ENCODE results near the gene MPST.

MPST gene

DNA sequence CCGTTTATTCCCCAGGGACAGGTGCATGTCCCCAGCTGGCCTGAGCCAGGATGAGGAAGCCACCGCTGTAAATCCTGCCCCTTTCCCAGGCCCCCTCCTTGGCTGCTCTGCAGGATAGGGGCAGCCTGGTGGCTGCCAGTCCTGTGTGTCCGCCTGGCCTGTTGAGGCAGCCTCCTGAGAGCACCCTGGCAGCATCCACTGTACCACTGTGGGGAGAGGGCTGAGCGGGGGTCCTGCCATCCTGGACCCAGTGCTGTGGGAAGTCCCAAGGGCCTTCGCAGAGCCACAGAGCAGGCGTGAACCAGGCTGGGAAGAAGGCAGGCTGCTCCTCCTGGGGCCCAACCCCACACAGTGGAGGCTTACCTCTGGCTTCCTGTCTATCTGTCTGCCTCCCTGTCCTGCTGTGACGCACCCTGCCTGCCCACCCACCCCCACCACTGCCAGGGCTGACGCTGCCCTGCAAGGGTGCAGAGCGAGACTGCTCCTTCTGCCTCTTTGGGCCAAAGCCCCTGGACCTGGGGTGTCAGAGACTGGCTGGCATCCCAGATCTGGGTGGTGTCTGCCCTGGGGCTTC is 40.4 kb downstream of the MPST start:
- no peak for DNase-seq (ENCODE audit: extremely low spot score)
- POLR2A ChIA-PET: no interaction called here
- no peak for TF ChIP-seq BHLHE40 (IDR thresholded peaks at IDR 0.05; ENCODE audit: borderline replicate concordance)
- TF ChIP-seq HDGF (IDR thresholded peaks at IDR 0.05; ENCODE audit: borderline replicate concordance): no peak
- no peak for TF ChIP-seq SP1 (IDR thresholded peaks at IDR 0.05)
- no peak for TF ChIP-seq FOXA1 (IDR thresholded peaks at IDR 0.05)
- no peak for TF ChIP-seq ELF4 (IDR thresholded peaks at IDR 0.05)
- TF ChIP-seq FOXK2 (IDR thresholded peaks at IDR 0.05): no peak
- no peak for TF ChIP-seq PKNOX1 (IDR thresholded peaks at IDR 0.05)
- no peak for TF ChIP-seq ZNF384 (IDR thresholded peaks at IDR 0.05)
- TF ChIP-seq FOXM1 (IDR thresholded peaks at IDR 0.05; ENCODE audit: borderline replicate concordance): no peak
- TF ChIP-seq ARNT (IDR thresholded peaks at IDR 0.05): no peak
- TF ChIP-seq TARDBP (IDR thresholded peaks at IDR 0.05): no peak
- no peak for TF ChIP-seq LEF1 (IDR thresholded peaks at IDR 0.05; ENCODE audit: borderline replicate concordance)
- no peak for TF ChIP-seq CTBP1 (IDR thresholded peaks at IDR 0.05; ENCODE audit: borderline replicate concordance)
- no peak for TF ChIP-seq SUZ12 (IDR thresholded peaks at IDR 0.05)
- no peak for TF ChIP-seq L3MBTL2 (conservative IDR thresholded peaks at IDR 0.05)
- no peak for TF ChIP-seq NFRKB (IDR thresholded peaks at IDR 0.05)
- CTCF ChIA-PET: no interaction called here

DNA sequence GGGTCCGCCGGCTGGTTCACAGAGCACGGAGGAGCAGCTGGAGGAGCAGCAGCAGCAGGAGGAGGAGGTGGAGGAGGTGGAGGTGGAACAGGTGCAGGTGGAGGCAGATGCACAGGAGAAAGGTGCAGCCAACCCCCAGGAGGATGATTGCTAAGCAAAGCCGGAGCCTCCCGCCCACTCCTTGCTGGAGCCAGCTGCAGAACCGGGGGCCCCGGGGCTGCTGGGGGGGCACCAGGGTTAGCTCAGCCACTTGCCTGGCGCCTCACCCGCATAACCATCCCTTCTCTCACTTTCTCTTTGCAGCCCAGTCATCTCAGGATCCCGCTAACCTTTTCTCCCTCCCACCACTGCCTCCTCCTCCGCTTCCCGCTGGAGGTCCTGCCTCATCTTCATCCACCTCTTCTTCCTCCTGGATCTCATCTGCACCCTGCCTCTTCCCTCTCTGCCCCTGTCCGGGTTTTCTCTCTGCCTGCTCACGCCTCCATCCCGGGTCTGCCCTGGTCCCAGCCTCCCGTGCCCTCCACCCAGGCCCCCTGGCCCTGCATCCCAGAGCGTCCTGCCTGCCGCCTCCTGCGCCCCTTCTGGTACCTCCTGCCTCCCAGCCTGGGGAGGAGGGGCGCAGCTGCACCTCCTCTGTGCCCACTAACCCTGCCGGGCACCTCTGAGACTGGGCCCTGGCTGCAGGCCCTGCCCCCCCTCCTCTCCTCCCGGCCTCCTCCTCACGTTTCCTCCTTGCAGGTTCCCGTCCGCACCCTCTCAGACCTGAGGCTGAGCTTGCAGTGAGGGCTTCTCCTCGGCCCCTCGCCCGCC is 41.5 kb downstream of the MPST start:
- no peak for TF ChIP-seq L3MBTL2 (conservative IDR thresholded peaks at IDR 0.05)
- no peak for TF ChIP-seq HDGF (IDR thresholded peaks at IDR 0.05; ENCODE audit: borderline replicate concordance)
- no peak for TF ChIP-seq LEF1 (IDR thresholded peaks at IDR 0.05; ENCODE audit: borderline replicate concordance)
- no peak for TF ChIP-seq ARNT (IDR thresholded peaks at IDR 0.05)
- TF ChIP-seq ZNF384 (IDR thresholded peaks at IDR 0.05): no peak
- no peak for TF ChIP-seq SP1 (IDR thresholded peaks at IDR 0.05)
- TF ChIP-seq BHLHE40 (IDR thresholded peaks at IDR 0.05; ENCODE audit: borderline replicate concordance): no peak
- TF ChIP-seq CTBP1 (IDR thresholded peaks at IDR 0.05; ENCODE audit: borderline replicate concordance): no peak
- TF ChIP-seq FOXA1 (IDR thresholded peaks at IDR 0.05): no peak
- DNase-seq (ENCODE audit: extremely low spot score): no peak
- CTCF ChIA-PET: no interaction called here
- POLR2A ChIA-PET: interaction anchor here (0.8 to 1.4 kb wide), 2 partner anchors 9 to 10 kb away, joined by 3 to 6 read pairs; partner anchors contain the start of gene KCTD17

- TF ChIP-seq BHLHE40 (IDR thresholded peaks at IDR 0.05; ENCODE audit: borderline replicate concordance) (no peak), FOXK2 (IDR thresholded peaks at IDR 0.05) (no peak), L3MBTL2 (conservative IDR thresholded peaks at IDR 0.05) (no peak), TARDBP (IDR thresholded peaks at IDR 0.05) (no peak), CTBP1 (IDR thresholded peaks at IDR 0.05; ENCODE audit: borderline replicate concordance) (no peak), SUZ12 (IDR thresholded peaks at IDR 0.05) (no peak), ELF4 (IDR thresholded peaks at IDR 0.05) (no peak), NFRKB (IDR thresholded peaks at IDR 0.05) (no peak), FOXM1 (IDR thresholded peaks at IDR 0.05; ENCODE audit: borderline replicate concordance) (no peak), PKNOX1 (IDR thresholded peaks at IDR 0.05) (no peak), ARNT (IDR thresholded peaks at IDR 0.05) (no peak), ZNF384 (IDR thresholded peaks at IDR 0.05) (no peak)
- CTCF ChIA-PET: no interaction called here
- no peak for DNase-seq (ENCODE audit: extremely low spot score)
- POLR2A ChIA-PET: interaction anchor here (0.8 to 1.4 kb wide), 2 partner anchors 10 to 11 kb away, joined by 3 to 6 read pairs; partner anchors contain the start of gene KCTD17
Measured at GRCh38 chr22:37061611-37062375, 42.3 kb downstream of the MPST start.

DNA sequence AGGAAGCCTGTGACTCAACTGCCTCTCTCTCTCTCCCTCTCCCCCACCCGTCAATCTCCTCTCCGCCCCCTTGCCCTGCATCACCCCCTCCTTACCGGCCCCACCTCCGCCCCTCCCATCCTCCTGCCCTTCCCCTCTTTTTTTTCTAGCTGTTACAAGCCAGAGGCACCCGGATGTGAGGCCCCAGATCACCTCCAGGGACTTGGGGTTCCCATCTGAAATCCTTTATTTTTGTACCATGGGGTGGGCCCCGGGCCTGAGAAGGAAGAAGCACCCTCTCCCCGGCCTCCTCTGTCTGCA is 42.8 kb downstream of the MPST start:
- no peak for DNase-seq (ENCODE audit: extremely low spot score)
- POLR2A ChIA-PET: no interaction called here
- CTCF ChIA-PET: no interaction called here
- TF ChIP-seq ARNT (IDR thresholded peaks at IDR 0.05) (no peak), L3MBTL2 (conservative IDR thresholded peaks at IDR 0.05) (no peak), FOXK2 (IDR thresholded peaks at IDR 0.05) (no peak), BHLHE40 (IDR thresholded peaks at IDR 0.05; ENCODE audit: borderline replicate concordance) (no peak), NFRKB (IDR thresholded peaks at IDR 0.05) (no peak), FOXA1 (IDR thresholded peaks at IDR 0.05) (no peak), TARDBP (IDR thresholded peaks at IDR 0.05) (no peak), SUZ12 (IDR thresholded peaks at IDR 0.05) (no peak), ZNF384 (IDR thresholded peaks at IDR 0.05) (no peak), HDGF (IDR thresholded peaks at IDR 0.05; ENCODE audit: borderline replicate concordance) (no peak), LEF1 (IDR thresholded peaks at IDR 0.05; ENCODE audit: borderline replicate concordance) (no peak)

- TF ChIP-seq BHLHE40 (IDR thresholded peaks at IDR 0.05; ENCODE audit: borderline replicate concordance) (no peak), ELF4 (IDR thresholded peaks at IDR 0.05) (no peak), TARDBP (IDR thresholded peaks at IDR 0.05) (no peak), FOXK2 (IDR thresholded peaks at IDR 0.05) (no peak), SP1 (IDR thresholded peaks at IDR 0.05) (no peak), NFRKB (IDR thresholded peaks at IDR 0.05) (no peak), HDGF (IDR thresholded peaks at IDR 0.05; ENCODE audit: borderline replicate concordance) (no peak), CTBP1 (IDR thresholded peaks at IDR 0.05; ENCODE audit: borderline replicate concordance) (no peak), L3MBTL2 (conservative IDR thresholded peaks at IDR 0.05) (no peak), LEF1 (IDR thresholded peaks at IDR 0.05; ENCODE audit: borderline replicate concordance) (no peak), FOXA1 (IDR thresholded peaks at IDR 0.05) (no peak), ARNT (IDR thresholded peaks at IDR 0.05) (no peak), FOXM1 (IDR thresholded peaks at IDR 0.05; ENCODE audit: borderline replicate concordance) (no peak), ZNF384 (IDR thresholded peaks at IDR 0.05) (no peak), PKNOX1 (IDR thresholded peaks at IDR 0.05) (no peak), SUZ12 (IDR thresholded peaks at IDR 0.05) (no peak)
- POLR2A ChIA-PET: no interaction called here
- DNase-seq (ENCODE audit: extremely low spot score): no peak
- CTCF ChIA-PET: no interaction called here
Measured at GRCh38 chr22:37062702-37063381, 43.3 kb downstream of the MPST start.
